B cell (primary cell): Measurements from ENCODE around the gene ZNF398.

Experiments used
- EZH2 ChIP-seq: IDR thresholded peaks from 2 replicates; pipeline ENCODE4 v1.6.1; 2012; ENCODE audit warnings: borderline replicate concordance, low read depth, mild to moderate bottlenecking, moderate library complexity, low read length; ENCODE audit not compliant: insufficient read depth, poor library complexity, severe bottlenecking
- TF ChIP-seq, protein P1 (sequence below): fragments of 200-600 bp; IDR thresholded peaks from one replicate; pipeline ENCODE4 v1.8.0; 2022; ENCODE audit warnings: antibody characterized with exemption, mild to moderate bottlenecking

DNA sequence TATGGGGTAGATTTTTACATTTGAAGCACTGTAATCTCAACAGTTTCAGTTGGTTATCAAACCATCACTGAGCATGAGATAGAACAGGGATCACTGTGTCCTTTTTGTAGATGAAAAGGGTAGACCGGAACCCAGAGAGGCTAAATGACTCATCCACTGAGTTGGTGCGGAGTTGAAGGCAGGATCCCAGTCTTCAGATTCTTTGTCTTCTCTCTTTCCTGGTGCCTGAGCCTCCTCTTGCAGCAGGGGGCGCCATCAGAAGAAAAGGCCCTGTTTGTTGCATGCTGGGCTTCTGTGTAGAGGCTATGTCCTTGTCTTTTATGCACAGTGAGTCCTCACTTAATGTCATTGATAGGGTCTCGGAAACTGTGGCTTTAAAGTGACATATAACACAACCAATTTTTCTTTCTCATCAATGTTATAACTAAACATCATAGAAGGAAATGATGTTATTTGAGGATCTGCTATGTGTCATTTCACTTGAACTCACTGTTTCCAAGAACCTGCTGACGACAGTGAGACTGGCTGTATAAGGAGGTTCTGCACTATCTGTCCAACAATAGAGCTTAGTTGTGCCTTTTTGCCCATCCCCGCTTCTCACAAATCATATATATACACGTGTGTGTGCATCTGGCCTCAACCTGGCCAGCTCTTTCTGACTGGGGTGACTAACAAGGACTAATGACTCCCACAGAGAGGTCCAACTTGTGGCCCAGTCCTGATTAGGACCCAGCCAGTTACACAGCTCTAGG, 62.4 kb downstream of the ZNF398 start:
- TF ChIP-seq, protein P1, sequence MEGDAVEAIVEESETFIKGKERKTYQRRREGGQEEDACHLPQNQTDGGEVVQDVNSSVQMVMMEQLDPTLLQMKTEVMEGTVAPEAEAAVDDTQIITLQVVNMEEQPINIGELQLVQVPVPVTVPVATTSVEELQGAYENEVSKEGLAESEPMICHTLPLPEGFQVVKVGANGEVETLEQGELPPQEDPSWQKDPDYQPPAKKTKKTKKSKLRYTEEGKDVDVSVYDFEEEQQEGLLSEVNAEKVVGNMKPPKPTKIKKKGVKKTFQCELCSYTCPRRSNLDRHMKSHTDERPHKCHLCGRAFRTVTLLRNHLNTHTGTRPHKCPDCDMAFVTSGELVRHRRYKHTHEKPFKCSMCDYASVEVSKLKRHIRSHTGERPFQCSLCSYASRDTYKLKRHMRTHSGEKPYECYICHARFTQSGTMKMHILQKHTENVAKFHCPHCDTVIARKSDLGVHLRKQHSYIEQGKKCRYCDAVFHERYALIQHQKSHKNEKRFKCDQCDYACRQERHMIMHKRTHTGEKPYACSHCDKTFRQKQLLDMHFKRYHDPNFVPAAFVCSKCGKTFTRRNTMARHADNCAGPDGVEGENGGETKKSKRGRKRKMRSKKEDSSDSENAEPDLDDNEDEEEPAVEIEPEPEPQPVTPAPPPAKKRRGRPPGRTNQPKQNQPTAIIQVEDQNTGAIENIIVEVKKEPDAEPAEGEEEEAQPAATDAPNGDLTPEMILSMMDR = peak; percentile 61
- TF ChIP-seq EZH2 = no peak
